NCI-H2227 (cell line): ENCODE measurements around the gene BPHL.
"Not testable (repeated sequence)": the region's sequence is repeated elsewhere in the genome, so short reads cannot be mapped to it uniquely, and the experiment has no call there.

Source experiments
- DNase-seq: peaks from one replicate; lab custom pipeline; 2025; ENCODE audit not compliant: unreplicated experiment; lab: John Stamatoyannopoulos, UW

The BPHL gene

GRCh38 chr6:3176562-3177355 lies 58.2 kb downstream of the BPHL start:
- peak; percentile 28 for DNase-seq

GRCh38 chr6:3178666-3179065 lies 60.2 kb downstream of the BPHL start:
- not testable (repeated sequence) for DNase-seq

- DNase-seq: not testable (repeated sequence)
These were observed 61.4 kb downstream of the BPHL start for GRCh38 chr6:3179945-3180344.

- DNase-seq: no peak
These were observed 62.6 kb downstream of the BPHL start for GRCh38 chr6:3181105-3181504.

GRCh38 chr6:3183066-3183465 lies 64.6 kb downstream of the BPHL start:
- no peak for DNase-seq

- DNase-seq: no peak
These were observed 68.5 kb downstream of the BPHL start for GRCh38 chr6:3186974-3187382.

- DNase-seq: no peak
These were observed 69.8 kb downstream of the BPHL start for GRCh38 chr6:3188262-3188661.

GRCh38 chr6:3189192-3189591 lies 70.7 kb downstream of the BPHL start:
- DNase-seq: not testable (repeated sequence)

GRCh38 chr6:3190056-3190455 lies 71.5 kb downstream of the BPHL start:
- no peak for DNase-seq

GRCh38 chr6:3190779-3191178 lies 72.3 kb downstream of the BPHL start:
- DNase-seq: no peak

GRCh38 chr6:3193102-3193849 lies 74.8 kb downstream of the BPHL start:
- peak; percentile 28 for DNase-seq

GRCh38 chr6:3194535-3195419 lies 76.3 kb downstream of the BPHL start:
- peak; percentile 88 for DNase-seq

GRCh38 chr6:3195420-3195694 lies 76.8 kb downstream of the BPHL start:
- no peak for DNase-seq

GRCh38 chr6:3195695-3196497 lies 77.4 kb downstream of the BPHL start:
- peak; percentile 90 for DNase-seq

GRCh38 chr6:3196770-3197169 lies 78.3 kb downstream of the BPHL start:
- no peak for DNase-seq

GRCh38 chr6:3197734-3198133 lies 79.2 kb downstream of the BPHL start:
- DNase-seq: not testable (repeated sequence)

- DNase-seq: no peak
These were observed 80.9 kb downstream of the BPHL start for GRCh38 chr6:3199382-3199781.

- no peak for DNase-seq
These were observed 82.2 kb downstream of the BPHL start for GRCh38 chr6:3200682-3201081.

GRCh38 chr6:3201388-3201787 lies 82.9 kb downstream of the BPHL start:
- DNase-seq: no peak
